ENCODE results near the gene MPLKIP. TPM values are rescaled to one million over a fixed set of nuclear protein-coding genes. Genes with fewer than 3 reads are reported as not detected.
A peak's percentile ranks its signal among the peaks of the same experiment; 100 is the strongest.
"Not testable (repeated sequence)": the region's sequence is repeated elsewhere in the genome, so short reads cannot be mapped to it uniquely, and the experiment has no call there.

Gene MPLKIP
- 34.4 TPM for polyA plus RNA-seq (2013, experiment 1 of 2)
- 41.9 TPM for polyA plus RNA-seq (2013, experiment 2 of 2)

- Histone ChIP-seq H3K27me3 (ENCODE audit: insufficient read depth, low read length) (peaks cover 14% of the 10 kb centered on the region), H3K36me3 (ENCODE audit: insufficient read depth, low read length) (peaks cover 18% of the 10 kb centered on the region; the same call in 1 of the 2 replicates), H3K27ac (ENCODE audit: low read depth, low read length) (peak within 1 kb of the TSS; percentile 94), H3K9me3 (ENCODE audit: insufficient read depth, low read depth, low read length) (no peaks in the 10 kb centered on the region), H3K9ac (ENCODE audit: low read depth, low read length) (peak within 1 kb of the TSS; percentile 91), H3K4me1 (ENCODE audit: insufficient read depth, low read length) (peaks cover 7% of the 10 kb centered on the region; the same call in 1 of the 2 replicates), H3K4me3 (ENCODE audit: low read length) (peak within 1 kb of the TSS; percentile 85)
- WGBS: under 1% methylated on average over 68 of the region's 75 CpGs
Measured at GRCh38 chr7:40134428-40135316, at the start of gene MPLKIP, which contains the start of gene SUGCT. TSS of gene MPLKIP (minus strand) at chr7:40134622. CDS start at chr7:40134567, 55 bp downstream. TSS of gene SUGCT (plus strand) at chr7:40135005.

GRCh38 chr7:40182452-40182851, 48.0 kb upstream of the MPLKIP start:
- Histone ChIP-seq H3K4me1 (ENCODE audit: insufficient read depth, low read length) (no peaks in the 10 kb centered on the region), H3K4me3 (ENCODE audit: low read length) (no peak overlapping the region)
- WGBS: 100% methylated on average over 4 of the region's 4 CpGs

GRCh38 chr7:40177071-40177470, 42.6 kb upstream of the MPLKIP start:
- 85% methylated on average over 1 of the region's 5 CpGs for WGBS
- Histone ChIP-seq H3K27ac (ENCODE audit: low read depth, low read length) (no peak overlapping the region), H3K9me3 (ENCODE audit: insufficient read depth, low read depth, low read length) (no peaks in the 10 kb centered on the region), H3K27me3 (ENCODE audit: insufficient read depth, low read length) (no peaks in the 10 kb centered on the region), H3K4me3 (ENCODE audit: low read length) (no peak overlapping the region), H3K4me1 (ENCODE audit: insufficient read depth, low read length) (no peaks in the 10 kb centered on the region), H3K36me3 (ENCODE audit: insufficient read depth, low read length) (no peaks in the 10 kb centered on the region), H3K9ac (ENCODE audit: low read depth, low read length) (no peak overlapping the region)

More at GRCh38 chr7:40182452-40182851, 48.0 kb upstream of the MPLKIP start:
- Histone ChIP-seq H3K9ac (ENCODE audit: low read depth, low read length) (no peak overlapping the region), H3K27me3 (ENCODE audit: insufficient read depth, low read length) (no peaks in the 10 kb centered on the region), H3K27ac (ENCODE audit: low read depth, low read length) (no peak overlapping the region), H3K9me3 (ENCODE audit: insufficient read depth, low read depth, low read length) (no peaks in the 10 kb centered on the region), H3K36me3 (ENCODE audit: insufficient read depth, low read length) (no peaks in the 10 kb centered on the region)

- Histone ChIP-seq H3K4me3 (ENCODE audit: low read length) (no peak overlapping the region), H3K9ac (ENCODE audit: low read depth, low read length) (no peak overlapping the region), H3K27ac (ENCODE audit: low read depth, low read length) (no peak overlapping the region), H3K27me3 (ENCODE audit: insufficient read depth, low read length) (no peaks in the 10 kb centered on the region), H3K36me3 (ENCODE audit: insufficient read depth, low read length) (no peaks in the 10 kb centered on the region), H3K4me1 (ENCODE audit: insufficient read depth, low read length) (peaks cover 4% of the 10 kb centered on the region; the same call in 1 of the 2 replicates), H3K9me3 (ENCODE audit: insufficient read depth, low read depth, low read length) (no peaks in the 10 kb centered on the region)
- WGBS: 95% methylated on average over 8 of the region's 9 CpGs
Measured at GRCh38 chr7:40175725-40176510, 41.5 kb upstream of the MPLKIP start.

GRCh38 chr7:40175256-40175655, 40.8 kb upstream of the MPLKIP start:
- H3K9ac ChIP-seq (ENCODE audit: low read depth, low read length); H3K27me3 ChIP-seq (ENCODE audit: insufficient read depth, low read length); H3K36me3 ChIP-seq (ENCODE audit: insufficient read depth, low read length); H3K4me3 ChIP-seq (ENCODE audit: low read length); H3K4me1 ChIP-seq (ENCODE audit: insufficient read depth, low read length); H3K9me3 ChIP-seq (ENCODE audit: insufficient read depth, low read depth, low read length); H3K27ac ChIP-seq (ENCODE audit: low read depth, low read length): not testable (repeated sequence)
- WGBS: 95% methylated on average over 6 of the region's 6 CpGs

- H3K36me3 ChIP-seq (ENCODE audit: insufficient read depth, low read length); H3K4me1 ChIP-seq (ENCODE audit: insufficient read depth, low read length); H3K9me3 ChIP-seq (ENCODE audit: insufficient read depth, low read depth, low read length); H3K9ac ChIP-seq (ENCODE audit: low read depth, low read length); H3K27ac ChIP-seq (ENCODE audit: low read depth, low read length); H3K27me3 ChIP-seq (ENCODE audit: insufficient read depth, low read length); H3K4me3 ChIP-seq (ENCODE audit: low read length): not testable (repeated sequence)
- WGBS: 93% methylated on average over 12 of the region's 13 CpGs
Measured at GRCh38 chr7:40173121-40173520, 38.7 kb upstream of the MPLKIP start.

- not testable (repeated sequence) for H3K4me3 ChIP-seq (ENCODE audit: low read length); H3K4me1 ChIP-seq (ENCODE audit: insufficient read depth, low read length); H3K27me3 ChIP-seq (ENCODE audit: insufficient read depth, low read length); H3K9ac ChIP-seq (ENCODE audit: low read depth, low read length); H3K36me3 ChIP-seq (ENCODE audit: insufficient read depth, low read length); H3K9me3 ChIP-seq (ENCODE audit: insufficient read depth, low read depth, low read length); H3K27ac ChIP-seq (ENCODE audit: low read depth, low read length)
- WGBS: 93% methylated on average over 3 of the region's 3 CpGs
Measured at GRCh38 chr7:40168266-40168665, 33.8 kb upstream of the MPLKIP start.

GRCh38 chr7:40167291-40167690, 32.9 kb upstream of the MPLKIP start:
- H3K9me3 ChIP-seq (ENCODE audit: insufficient read depth, low read depth, low read length): no peaks in the 10 kb centered on the region
- WGBS: 97% methylated on average over 3 of the region's 3 CpGs
- H3K4me3 ChIP-seq (ENCODE audit: low read length): no peak overlapping the region

GRCh38 chr7:40165216-40165615, 30.8 kb upstream of the MPLKIP start:
- Histone ChIP-seq H3K27ac (ENCODE audit: low read depth, low read length) (no peak overlapping the region), H3K9ac (ENCODE audit: low read depth, low read length) (no peak overlapping the region), H3K9me3 (ENCODE audit: insufficient read depth, low read depth, low read length) (no peaks in the 10 kb centered on the region), H3K4me1 (ENCODE audit: insufficient read depth, low read length) (no peaks in the 10 kb centered on the region), H3K36me3 (ENCODE audit: insufficient read depth, low read length) (no peaks in the 10 kb centered on the region), H3K4me3 (ENCODE audit: low read length) (no peak overlapping the region), H3K27me3 (ENCODE audit: insufficient read depth, low read length) (no peaks in the 10 kb centered on the region)
- WGBS: 80% methylated on average over 1 of the region's 1 CpG

More at GRCh38 chr7:40167291-40167690, 32.9 kb upstream of the MPLKIP start:
- Histone ChIP-seq H3K9ac (ENCODE audit: low read depth, low read length) (no peak overlapping the region), H3K27ac (ENCODE audit: low read depth, low read length) (no peak overlapping the region), H3K4me1 (ENCODE audit: insufficient read depth, low read length) (peaks cover 4% of the 10 kb centered on the region; the same call in 1 of the 2 replicates), H3K36me3 (ENCODE audit: insufficient read depth, low read length) (no peaks in the 10 kb centered on the region), H3K27me3 (ENCODE audit: insufficient read depth, low read length) (no peaks in the 10 kb centered on the region)

GRCh38 chr7:40162516-40162915, 28.1 kb upstream of the MPLKIP start:
- 91% methylated on average over 2 of the region's 2 CpGs for WGBS
- Histone ChIP-seq H3K36me3 (ENCODE audit: insufficient read depth, low read length) (no peaks in the 10 kb centered on the region), H3K4me1 (ENCODE audit: insufficient read depth, low read length) (no peaks in the 10 kb centered on the region), H3K27ac (ENCODE audit: low read depth, low read length) (no peak overlapping the region), H3K9ac (ENCODE audit: low read depth, low read length) (no peak overlapping the region), H3K27me3 (ENCODE audit: insufficient read depth, low read length) (no peaks in the 10 kb centered on the region), H3K9me3 (ENCODE audit: insufficient read depth, low read depth, low read length) (no peaks in the 10 kb centered on the region), H3K4me3 (ENCODE audit: low read length) (no peak overlapping the region)

- Histone ChIP-seq H3K9me3 (ENCODE audit: insufficient read depth, low read depth, low read length) (no peaks in the 10 kb centered on the region), H3K27me3 (ENCODE audit: insufficient read depth, low read length) (no peaks in the 10 kb centered on the region), H3K9ac (ENCODE audit: low read depth, low read length) (no peak overlapping the region), H3K4me3 (ENCODE audit: low read length) (no peak overlapping the region), H3K27ac (ENCODE audit: low read depth, low read length) (no peak overlapping the region), H3K36me3 (ENCODE audit: insufficient read depth, low read length) (no peaks in the 10 kb centered on the region), H3K4me1 (ENCODE audit: insufficient read depth, low read length) (no peaks in the 10 kb centered on the region)
- WGBS: 94% methylated on average over 4 of the region's 4 CpGs
Measured at GRCh38 chr7:40156988-40157387, 22.6 kb upstream of the MPLKIP start.
